GM12875 (cell line): ENCODE measurements around the gene RAB43.
"Not testable (repeated sequence)": the region's sequence is repeated elsewhere in the genome, so short reads cannot be mapped to it uniquely, and the experiment has no call there.

Experiments used
- H3K4me3 ChIP-seq: one replicate; pipeline ENCODE4 v1.5.1; 2011; ENCODE audit warnings: low read depth, low read length, control low read depth
- TF ChIP-seq, protein P1 (sequence below): IDR thresholded peaks from 2 replicates; pipeline ENCODE4 v1.5.1; 2011; ENCODE audit warnings: low read depth, mild to moderate bottlenecking, control low read depth, inconsistent platforms, low read length, moderate library complexity, borderline replicate concordance; ENCODE audit not compliant: insufficient read depth

Gene RAB43

DNA sequence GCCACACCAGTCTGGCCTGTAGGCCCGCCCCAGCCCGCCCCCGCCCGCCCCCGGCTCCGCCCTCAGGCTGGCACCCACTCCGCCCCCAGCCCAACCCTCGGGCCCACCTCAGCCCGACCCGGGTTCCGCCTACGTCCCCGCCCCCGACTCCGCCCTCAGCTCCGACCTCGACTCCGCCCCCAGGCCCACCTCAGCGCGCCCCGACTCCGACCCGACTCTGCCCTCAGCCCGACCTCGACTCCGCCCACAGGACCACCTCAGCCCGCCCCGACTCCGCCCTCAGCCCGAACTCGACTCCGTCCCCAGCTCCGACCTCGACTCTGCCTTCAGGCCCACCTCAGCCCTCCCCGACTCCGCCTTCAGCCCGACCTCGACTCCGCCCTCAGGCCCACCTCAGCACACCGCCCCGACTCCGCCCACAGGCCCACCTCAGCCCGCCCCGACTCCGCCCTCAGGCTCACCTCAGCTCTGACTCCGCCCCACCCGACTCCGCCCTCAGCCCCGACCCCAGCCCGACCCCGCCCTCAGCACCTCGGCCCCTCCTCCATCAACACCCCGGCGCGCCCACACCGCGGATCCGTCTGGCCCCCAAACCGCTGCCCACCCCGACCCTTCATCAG is at the start of gene RAB43:
TSS of gene RAB43 (minus strand) at position 13 of the 620 bp plus-strand sequence. CDS start 315 bp downstream, outside the sequence.
- TF ChIP-seq, protein P1, sequence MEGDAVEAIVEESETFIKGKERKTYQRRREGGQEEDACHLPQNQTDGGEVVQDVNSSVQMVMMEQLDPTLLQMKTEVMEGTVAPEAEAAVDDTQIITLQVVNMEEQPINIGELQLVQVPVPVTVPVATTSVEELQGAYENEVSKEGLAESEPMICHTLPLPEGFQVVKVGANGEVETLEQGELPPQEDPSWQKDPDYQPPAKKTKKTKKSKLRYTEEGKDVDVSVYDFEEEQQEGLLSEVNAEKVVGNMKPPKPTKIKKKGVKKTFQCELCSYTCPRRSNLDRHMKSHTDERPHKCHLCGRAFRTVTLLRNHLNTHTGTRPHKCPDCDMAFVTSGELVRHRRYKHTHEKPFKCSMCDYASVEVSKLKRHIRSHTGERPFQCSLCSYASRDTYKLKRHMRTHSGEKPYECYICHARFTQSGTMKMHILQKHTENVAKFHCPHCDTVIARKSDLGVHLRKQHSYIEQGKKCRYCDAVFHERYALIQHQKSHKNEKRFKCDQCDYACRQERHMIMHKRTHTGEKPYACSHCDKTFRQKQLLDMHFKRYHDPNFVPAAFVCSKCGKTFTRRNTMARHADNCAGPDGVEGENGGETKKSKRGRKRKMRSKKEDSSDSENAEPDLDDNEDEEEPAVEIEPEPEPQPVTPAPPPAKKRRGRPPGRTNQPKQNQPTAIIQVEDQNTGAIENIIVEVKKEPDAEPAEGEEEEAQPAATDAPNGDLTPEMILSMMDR, result no peak

DNA sequence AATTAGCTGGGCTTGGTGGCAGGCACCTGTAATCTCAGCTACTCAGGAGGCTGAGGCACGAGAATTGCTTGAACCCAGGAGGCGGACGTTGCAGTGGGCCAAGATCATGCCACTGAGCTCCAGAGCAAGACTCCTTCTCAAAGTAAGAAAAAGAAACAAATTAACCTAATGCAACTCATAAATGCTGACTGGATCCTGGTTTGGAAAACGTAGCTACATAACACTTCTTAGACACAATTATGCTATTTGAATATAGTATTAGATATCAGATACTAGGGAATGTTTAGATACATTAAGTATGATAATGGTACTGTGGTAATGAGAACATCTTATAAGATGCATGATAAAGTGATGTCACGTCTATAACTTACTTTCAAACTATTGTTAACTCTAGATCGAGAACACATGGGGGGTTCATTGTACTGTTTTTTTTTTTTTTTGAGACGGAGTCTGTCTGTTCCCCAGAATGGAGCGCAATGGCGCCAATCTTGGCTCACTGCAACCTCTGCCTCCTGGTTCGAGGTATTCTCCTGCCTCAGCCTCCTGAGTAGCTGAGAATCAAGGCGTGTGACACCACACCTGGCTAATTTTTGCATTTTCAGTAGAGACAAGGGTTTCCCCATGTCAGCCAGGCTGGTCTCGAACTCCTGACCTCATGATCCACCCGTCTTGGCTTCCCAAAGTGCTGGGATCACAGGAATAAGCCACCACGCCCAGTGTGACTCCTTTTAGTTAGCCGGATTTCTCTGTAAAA is 45.2 kb upstream of the RAB43 start:
- no peak overlapping the region for H3K4me3 ChIP-seq
- TF ChIP-seq, protein P1, result no peak

More for the DNA sequence above, at the start of gene RAB43:
- H3K4me3 ChIP-seq, result peak within 1 kb of the TSS; percentile 85

DNA sequence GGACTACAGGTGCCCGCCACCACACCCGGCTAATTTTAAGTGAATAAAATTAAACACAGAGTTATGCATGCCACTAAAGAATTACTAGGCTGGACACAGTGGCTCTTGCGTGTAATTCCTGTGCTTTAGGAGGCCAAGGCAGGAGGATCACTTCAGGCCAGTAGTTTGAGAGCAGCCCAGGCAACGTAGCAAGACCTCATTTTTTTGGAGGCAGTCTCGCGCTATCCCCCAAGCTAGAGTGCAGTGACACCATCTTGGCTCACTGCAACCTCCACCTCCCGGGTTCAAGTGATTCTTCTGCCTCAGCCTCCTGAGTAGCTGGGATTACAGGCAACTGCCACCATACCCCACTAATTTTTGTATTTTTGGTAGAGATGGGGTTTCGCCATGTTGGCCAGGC is 44.0 kb upstream of the RAB43 start:
- H3K4me3 ChIP-seq, result not testable (repeated sequence)

GRCh38 chr3:129164500-129164899 is 42.9 kb upstream of the RAB43 start:
- TF ChIP-seq, protein P1, result no peak
- no peak overlapping the region for H3K4me3 ChIP-seq

DNA sequence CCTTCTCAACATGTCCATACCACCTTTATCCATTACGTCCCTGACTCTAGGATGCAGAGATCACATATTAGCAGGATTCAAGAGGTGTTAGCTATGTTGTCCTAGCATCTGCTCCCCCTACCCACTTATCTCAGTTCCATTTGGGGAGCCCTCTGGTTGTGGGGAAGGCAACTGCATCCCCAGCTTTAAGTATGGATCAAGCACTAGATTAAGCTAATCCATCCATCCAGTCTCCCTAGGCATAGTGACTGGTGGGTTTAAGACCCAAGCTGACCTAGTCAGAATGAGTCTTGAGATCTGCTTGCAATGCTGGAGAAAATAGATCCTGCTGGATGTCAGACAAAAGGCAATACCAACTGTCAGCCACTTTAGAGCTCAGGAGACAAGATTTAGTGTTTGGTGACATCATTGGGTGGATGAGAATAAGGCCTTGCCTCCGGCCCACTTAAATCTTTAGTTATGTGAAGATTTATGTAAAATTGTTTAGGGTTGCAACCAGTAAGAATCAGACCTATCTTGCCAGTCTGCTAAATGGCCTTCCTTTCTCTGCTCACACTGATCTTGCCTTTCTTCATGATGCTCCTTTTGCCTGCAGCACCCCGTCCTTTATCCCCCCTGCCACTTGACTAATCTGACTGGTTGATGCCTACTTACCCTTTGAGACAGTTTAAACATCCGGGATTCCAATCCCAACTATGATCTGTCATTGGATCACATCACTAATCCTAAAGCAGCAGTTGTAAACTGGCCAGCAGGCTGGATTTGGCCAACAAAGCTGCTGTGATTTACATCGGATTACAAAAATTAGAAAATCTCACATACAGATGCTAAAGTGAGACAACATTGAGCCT is 41.4 kb upstream of the RAB43 start:
- TF ChIP-seq, protein P1, result 0 out of 2 replicates have a peak, but pooled peaks have one; percentile 24
- H3K4me3 ChIP-seq, result no peak overlapping the region

DNA sequence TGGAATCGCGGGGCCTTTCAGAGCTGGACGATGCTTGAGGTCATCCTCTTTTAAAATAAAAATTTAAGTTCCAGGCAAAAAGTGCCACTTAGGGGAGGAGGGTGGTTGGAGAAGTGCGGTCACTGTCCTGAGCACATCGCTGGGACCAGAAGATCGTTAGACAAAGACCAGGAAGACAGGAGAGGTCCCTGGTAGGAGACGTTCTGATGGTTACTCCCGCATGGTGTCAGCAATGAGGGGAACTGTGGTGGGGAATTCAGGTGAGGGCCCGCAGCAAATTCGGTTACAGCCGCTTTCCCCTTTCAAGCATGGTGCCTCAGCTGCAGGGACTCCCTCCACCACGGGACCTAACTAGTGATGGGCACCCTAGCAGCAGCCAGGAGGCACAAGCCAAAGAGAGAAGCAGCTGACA is 40.3 kb upstream of the RAB43 start:
- TF ChIP-seq, protein P1, result no peak
- peak overlapping the region; percentile 84 for H3K4me3 ChIP-seq
